Right atrium auricular region (tissue), 2 donors: ENCODE data around the gene EFCC1. TPM values are rescaled to one million over a fixed set of nuclear protein-coding genes. Genes with fewer than 3 reads are reported as not detected.
"Not testable (repeated sequence)": the region's sequence is repeated elsewhere in the genome, so short reads cannot be mapped to it uniquely, and the experiment has no call there.

ENCODE experiments used
- DNase-seq: peaks from one replicate; pipeline ENCODE4 v3.0.0-alpha.2; 2019; ENCODE audit warnings: low spot score
- H3K27ac ChIP-seq, 2 donors: fragments of 200-600 bp; sonication (generic); 1 replicate in 1 of 2; 2 replicates in 1 of 2; pipeline ENCODE4 v1.5.1; 2016 to 2019
- H3K27me3 ChIP-seq, 2 donors: fragments of 200-600 bp; sonication (generic); one replicate each; pipeline versions ENCODE4 v1.5.1 to v1.6.0; 2017 to 2019
- H3K36me3 ChIP-seq: fragments of 200-600 bp; sonication (generic); one replicate; pipeline ENCODE4 v1.5.1; 2016
- H3K4me1 ChIP-seq, 2 donors: fragments of 200-600 bp; sonication (generic); one replicate each; pipeline versions ENCODE4 v1.5.1 to v1.6.0; 2017 to 2019
- H3K4me3 ChIP-seq, 2 donors: fragments of 200-600 bp; sonication (generic); 1 replicate in 1 of 2; 2 replicates in 1 of 2; pipeline ENCODE4 v1.5.1; 2017 to 2019; ENCODE audit warnings: mild to moderate bottlenecking in 1 of 2, moderate library complexity in 1 of 2
- H3K9me3 ChIP-seq, 2 donors: fragments of 200-600 bp; sonication (generic); one replicate each; pipeline ENCODE4 v1.5.1; 2019
- CTCF ChIP-seq, 2 donors: fragments of 200-600 bp; sonication (generic); IDR thresholded peaks; one replicate each; pipeline ENCODE4 v1.5.1; 2019; ENCODE audit warnings: antibody characterized with exemption in 2 of 2
- total RNA-seq, 2 donors: library from RNA; depleted of rRNA; stranded (reverse); fragments of >200 nt; gene quantifications; one replicate each; pipeline ENCODE4 v1.1.0, GENCODE V29; 2016

EFCC1 gene
- total RNA-seq, 2 donors from 2014 or later = 1.2 to 1.5 TPM

GRCh38 chr3:129065016-129065719 lies 64.1 kb downstream of the EFCC1 start:
- Histone ChIP-seq H3K4me3 (no peak overlapping the region), H3K9me3 (no peaks in the 10 kb centered on the region), H3K36me3 (no peaks in the 10 kb centered on the region), H3K27ac (no peak overlapping the region), H3K27me3 (no peaks in the 10 kb centered on the region), H3K4me1 (peaks cover 0 to 10% of the 10 kb centered on the region in 2 donors)
- TF ChIP-seq CTCF (IDR thresholded peaks at IDR 0.05) = no peak
- no peak for DNase-seq

GRCh38 chr3:129065720-129066073 lies 64.6 kb downstream of the EFCC1 start:
- no peaks in the 10 kb centered on the region for H3K36me3 ChIP-seq
- DNase-seq = no peak
- no peaks in the 10 kb centered on the region for H3K9me3 ChIP-seq
- H3K27me3 ChIP-seq = no peaks in the 10 kb centered on the region
- H3K4me1 ChIP-seq = peaks cover 0 to 10% of the 10 kb centered on the region in 2 donors
- no peak overlapping the region for H3K4me3 ChIP-seq
- no peak overlapping the region for H3K27ac ChIP-seq
- TF ChIP-seq CTCF (IDR thresholded peaks at IDR 0.05) = no peak

GRCh38 chr3:129067719-129068118 lies 66.6 kb downstream of the EFCC1 start:
- not testable (repeated sequence) for DNase-seq, H3K36me3 ChIP-seq, H3K9me3 ChIP-seq, H3K4me3 ChIP-seq, H3K27me3 ChIP-seq, H3K4me1 ChIP-seq, H3K27ac ChIP-seq

- Histone ChIP-seq H3K4me3 (peak overlapping the region; percentile 20 to 44), H3K4me1 (peaks cover 0 to 10% of the 10 kb centered on the region in 2 donors), H3K27me3 (no peaks in the 10 kb centered on the region), H3K9me3 (no peaks in the 10 kb centered on the region), H3K36me3 (no peaks in the 10 kb centered on the region), H3K27ac (no peak overlapping the region)
- no peak for TF ChIP-seq CTCF (IDR thresholded peaks at IDR 0.05)
- DNase-seq = no peak
Observed at GRCh38 chr3:129068291-129068886, 67.3 kb downstream of the EFCC1 start.

- H3K9me3 ChIP-seq, H3K27ac ChIP-seq, H3K4me3 ChIP-seq, H3K27me3 ChIP-seq, H3K36me3 ChIP-seq, H3K4me1 ChIP-seq, DNase-seq: not testable (repeated sequence)
Observed at GRCh38 chr3:129069313-129070085, 68.4 kb downstream of the EFCC1 start.

GRCh38 chr3:129070086-129070885 lies 69.2 kb downstream of the EFCC1 start:
- TF ChIP-seq CTCF (IDR thresholded peaks at IDR 0.05) = no peak
- DNase-seq = no peak

More at GRCh38 chr3:129070086-129070885, 69.2 kb downstream of the EFCC1 start:
- H3K36me3 ChIP-seq = no peaks in the 10 kb centered on the region
- H3K4me1 ChIP-seq = peaks cover 0 to 10% of the 10 kb centered on the region in 2 donors
- no peaks in the 10 kb centered on the region for H3K9me3 ChIP-seq
- H3K4me3 ChIP-seq = no peak overlapping the region
- H3K27me3 ChIP-seq = no peaks in the 10 kb centered on the region
- H3K27ac ChIP-seq = no peak overlapping the region
